HepG2 (cell line): ENCODE data around the gene TPCN2.

Experiments
- CEBPG ChIP-seq: IDR thresholded peaks from 2 replicates; pipeline ENCODE4 v1.6.1; 2016
- MAFG ChIP-seq: sonication (generic); formaldehyde crosslinking; IDR thresholded peaks from 2 replicates; pipeline ENCODE4 v1.5.1; 2020; ENCODE audit warnings: mild to moderate bottlenecking, missing genetic modification reagents
- TAF1 ChIP-seq: sonication (generic); formaldehyde crosslinking; IDR thresholded peaks from 2 replicates; pipeline ENCODE4 v1.4.0; 2020; ENCODE audit warnings: missing genetic modification reagents
- TCF7L2 ChIP-seq: IDR thresholded peaks from 2 replicates; pipeline ENCODE4 v1.6.1; 2011; ENCODE audit warnings: mild to moderate bottlenecking, low read depth, low read length, moderate library complexity
- YY1 ChIP-seq: IDR thresholded peaks from 2 replicates; pipeline ENCODE4 v1.6.1; 2011; ENCODE audit warnings: low read length, low read depth, moderate library complexity, mild to moderate bottlenecking; ENCODE audit not compliant: insufficient read depth, insufficient replicate concordance
- ZNF816 ChIP-seq: sonication (generic); formaldehyde crosslinking; IDR thresholded peaks from 2 replicates; pipeline ENCODE4 v1.8.0; 2022; ENCODE audit warnings: missing genetic modification reagents, mild to moderate bottlenecking, borderline replicate concordance
- ZSCAN29 ChIP-seq: sonication (generic); formaldehyde crosslinking; conservative IDR thresholded peaks from 2 replicates; pipeline ENCODE4 v1.4.0; 2020; ENCODE audit warnings: mild to moderate bottlenecking, missing genetic modification reagents
- TF ChIP-seq, protein P1 (sequence below): sonication (generic); formaldehyde crosslinking; IDR thresholded peaks from 2 replicates; pipeline ENCODE4 v1.9.0; 2021; ENCODE audit warnings: missing genetic modification reagents, borderline replicate concordance
- TF ChIP-seq, protein P2 (sequence below): sonication (generic); formaldehyde crosslinking; IDR thresholded peaks from 2 replicates; pipeline ENCODE4 v1.4.0; 2020; ENCODE audit warnings: missing genetic modification reagents
- TF ChIP-seq, protein P3 (sequence below): IDR thresholded peaks from 2 replicates; pipeline ENCODE4 v1.6.1; 2012; ENCODE audit warnings: inconsistent platforms
- TF ChIP-seq, protein P4 (sequence below): sonication (generic); formaldehyde crosslinking; IDR thresholded peaks from 2 replicates; pipeline ENCODE4 v1.4.0; 2020; ENCODE audit warnings: missing genetic modification reagents, mild to moderate bottlenecking, borderline replicate concordance
- TF ChIP-seq, protein P5 (sequence below): sonication (generic); formaldehyde crosslinking; IDR thresholded peaks from 2 replicates; pipeline ENCODE4 v1.5.0; 2020; ENCODE audit warnings: mild to moderate bottlenecking, missing genetic modification reagents, moderate library complexity

DNA sequence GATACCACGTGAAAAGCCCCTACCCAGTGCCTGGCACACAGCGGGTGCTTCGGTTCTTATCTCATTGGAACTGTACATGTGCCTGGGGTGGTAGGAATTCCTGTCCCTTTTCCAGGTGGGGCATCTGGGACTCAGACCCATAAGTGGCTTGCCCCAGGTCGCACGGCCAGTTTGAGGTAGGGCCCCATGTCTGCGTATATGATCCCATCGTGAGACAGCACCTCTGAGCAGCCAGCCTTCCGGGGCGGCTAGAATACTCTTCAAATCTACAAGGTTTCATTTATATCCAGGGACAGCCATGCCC lies 73.5 kb downstream of the TPCN2 start:
- TF ChIP-seq ZNF816 (CRISPR knock-in tag) (no peak), MAFG (no peak), TCF7L2 (no peak), ZSCAN29 (CRISPR knock-in tag) (no peak), TAF1 (CRISPR knock-in tag) (no peak), YY1 (no peak), CEBPG (CRISPR knock-in tag) (no peak)
- TF ChIP-seq, protein P1, sequence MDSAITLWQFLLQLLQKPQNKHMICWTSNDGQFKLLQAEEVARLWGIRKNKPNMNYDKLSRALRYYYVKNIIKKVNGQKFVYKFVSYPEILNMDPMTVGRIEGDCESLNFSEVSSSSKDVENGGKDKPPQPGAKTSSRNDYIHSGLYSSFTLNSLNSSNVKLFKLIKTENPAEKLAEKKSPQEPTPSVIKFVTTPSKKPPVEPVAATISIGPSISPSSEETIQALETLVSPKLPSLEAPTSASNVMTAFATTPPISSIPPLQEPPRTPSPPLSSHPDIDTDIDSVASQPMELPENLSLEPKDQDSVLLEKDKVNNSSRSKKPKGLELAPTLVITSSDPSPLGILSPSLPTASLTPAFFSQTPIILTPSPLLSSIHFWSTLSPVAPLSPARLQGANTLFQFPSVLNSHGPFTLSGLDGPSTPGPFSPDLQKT (CRISPR knock-in tag) = no peak
- TF ChIP-seq, protein P2, sequence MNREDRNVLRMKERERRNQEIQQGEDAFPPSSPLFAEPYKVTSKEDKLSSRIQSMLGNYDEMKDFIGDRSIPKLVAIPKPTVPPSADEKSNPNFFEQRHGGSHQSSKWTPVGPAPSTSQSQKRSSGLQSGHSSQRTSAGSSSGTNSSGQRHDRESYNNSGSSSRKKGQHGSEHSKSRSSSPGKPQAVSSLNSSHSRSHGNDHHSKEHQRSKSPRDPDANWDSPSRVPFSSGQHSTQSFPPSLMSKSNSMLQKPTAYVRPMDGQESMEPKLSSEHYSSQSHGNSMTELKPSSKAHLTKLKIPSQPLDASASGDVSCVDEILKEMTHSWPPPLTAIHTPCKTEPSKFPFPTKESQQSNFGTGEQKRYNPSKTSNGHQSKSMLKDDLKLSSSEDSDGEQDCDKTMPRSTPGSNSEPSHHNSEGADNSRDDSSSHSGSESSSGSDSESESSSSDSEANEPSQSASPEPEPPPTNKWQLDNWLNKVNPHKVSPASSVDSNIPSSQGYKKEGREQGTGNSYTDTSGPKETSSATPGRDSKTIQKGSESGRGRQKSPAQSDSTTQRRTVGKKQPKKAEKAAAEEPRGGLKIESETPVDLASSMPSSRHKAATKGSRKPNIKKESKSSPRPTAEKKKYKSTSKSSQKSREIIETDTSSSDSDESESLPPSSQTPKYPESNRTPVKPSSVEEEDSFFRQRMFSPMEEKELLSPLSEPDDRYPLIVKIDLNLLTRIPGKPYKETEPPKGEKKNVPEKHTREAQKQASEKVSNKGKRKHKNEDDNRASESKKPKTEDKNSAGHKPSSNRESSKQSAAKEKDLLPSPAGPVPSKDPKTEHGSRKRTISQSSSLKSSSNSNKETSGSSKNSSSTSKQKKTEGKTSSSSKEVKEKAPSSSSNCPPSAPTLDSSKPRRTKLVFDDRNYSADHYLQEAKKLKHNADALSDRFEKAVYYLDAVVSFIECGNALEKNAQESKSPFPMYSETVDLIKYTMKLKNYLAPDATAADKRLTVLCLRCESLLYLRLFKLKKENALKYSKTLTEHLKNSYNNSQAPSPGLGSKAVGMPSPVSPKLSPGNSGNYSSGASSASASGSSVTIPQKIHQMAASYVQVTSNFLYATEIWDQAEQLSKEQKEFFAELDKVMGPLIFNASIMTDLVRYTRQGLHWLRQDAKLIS (CRISPR knock-in tag) = no peak
- TF ChIP-seq, protein P3, sequence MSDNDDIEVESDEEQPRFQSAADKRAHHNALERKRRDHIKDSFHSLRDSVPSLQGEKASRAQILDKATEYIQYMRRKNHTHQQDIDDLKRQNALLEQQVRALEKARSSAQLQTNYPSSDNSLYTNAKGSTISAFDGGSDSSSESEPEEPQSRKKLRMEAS = no peak
- TF ChIP-seq, protein P4, sequence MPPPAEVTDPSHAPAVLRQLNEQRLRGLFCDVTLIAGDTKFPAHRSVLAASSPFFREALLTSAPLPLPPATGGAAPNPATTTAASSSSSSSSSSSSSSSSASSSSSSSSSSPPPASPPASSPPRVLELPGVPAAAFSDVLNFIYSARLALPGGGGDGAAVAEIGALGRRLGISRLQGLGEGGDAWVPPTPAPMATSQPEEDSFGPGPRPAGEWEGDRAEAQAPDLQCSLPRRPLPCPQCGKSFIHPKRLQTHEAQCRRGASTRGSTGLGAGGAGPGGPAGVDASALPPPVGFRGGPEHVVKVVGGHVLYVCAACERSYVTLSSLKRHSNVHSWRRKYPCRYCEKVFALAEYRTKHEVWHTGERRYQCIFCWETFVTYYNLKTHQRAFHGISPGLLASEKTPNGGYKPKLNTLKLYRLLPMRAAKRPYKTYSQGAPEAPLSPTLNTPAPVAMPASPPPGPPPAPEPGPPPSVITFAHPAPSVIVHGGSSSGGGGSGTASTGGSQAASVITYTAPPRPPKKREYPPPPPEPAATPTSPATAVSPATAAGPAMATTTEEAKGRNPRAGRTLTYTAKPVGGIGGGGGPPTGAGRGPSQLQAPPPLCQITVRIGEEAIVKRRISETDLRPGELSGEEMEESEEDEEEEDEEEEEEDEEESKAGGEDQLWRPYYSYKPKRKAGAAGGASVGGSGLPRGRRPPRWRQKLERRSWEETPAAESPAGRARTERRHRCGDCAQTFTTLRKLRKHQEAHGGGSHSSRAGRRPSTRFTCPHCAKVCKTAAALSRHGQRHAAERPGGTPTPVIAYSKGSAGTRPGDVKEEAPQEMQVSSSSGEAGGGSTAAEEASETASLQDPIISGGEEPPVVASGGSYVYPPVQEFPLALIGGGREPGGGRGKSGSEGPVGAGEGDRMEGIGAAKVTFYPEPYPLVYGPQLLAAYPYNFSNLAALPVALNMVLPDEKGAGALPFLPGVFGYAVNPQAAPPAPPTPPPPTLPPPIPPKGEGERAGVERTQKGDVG = no peak
- TF ChIP-seq, protein P5, sequence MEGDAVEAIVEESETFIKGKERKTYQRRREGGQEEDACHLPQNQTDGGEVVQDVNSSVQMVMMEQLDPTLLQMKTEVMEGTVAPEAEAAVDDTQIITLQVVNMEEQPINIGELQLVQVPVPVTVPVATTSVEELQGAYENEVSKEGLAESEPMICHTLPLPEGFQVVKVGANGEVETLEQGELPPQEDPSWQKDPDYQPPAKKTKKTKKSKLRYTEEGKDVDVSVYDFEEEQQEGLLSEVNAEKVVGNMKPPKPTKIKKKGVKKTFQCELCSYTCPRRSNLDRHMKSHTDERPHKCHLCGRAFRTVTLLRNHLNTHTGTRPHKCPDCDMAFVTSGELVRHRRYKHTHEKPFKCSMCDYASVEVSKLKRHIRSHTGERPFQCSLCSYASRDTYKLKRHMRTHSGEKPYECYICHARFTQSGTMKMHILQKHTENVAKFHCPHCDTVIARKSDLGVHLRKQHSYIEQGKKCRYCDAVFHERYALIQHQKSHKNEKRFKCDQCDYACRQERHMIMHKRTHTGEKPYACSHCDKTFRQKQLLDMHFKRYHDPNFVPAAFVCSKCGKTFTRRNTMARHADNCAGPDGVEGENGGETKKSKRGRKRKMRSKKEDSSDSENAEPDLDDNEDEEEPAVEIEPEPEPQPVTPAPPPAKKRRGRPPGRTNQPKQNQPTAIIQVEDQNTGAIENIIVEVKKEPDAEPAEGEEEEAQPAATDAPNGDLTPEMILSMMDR (CRISPR knock-in tag) = no peak
